Measurements from ENCODE around the gene TMEM178B. TPM values are rescaled to one million over a fixed set of nuclear protein-coding genes. Genes with fewer than 3 reads are reported as not detected.

Gene TMEM178B
- total RNA-seq, 4 donors from 2014 or later: 0.15 to 1.2 (median 0.58) TPM

- no peak for DNase-seq (ENCODE audit: low spot score in 2 of 2)
- TF ChIP-seq CTCF (IDR thresholded peaks at IDR 0.05): no peak
- TF ChIP-seq POLR2A (IDR thresholded peaks at IDR 0.05): no peak
- 84 to 95% methylated on average over 1 of the region's 1 CpG for WGBS, 2 donors
- intact Hi-C loops (cut with DNase I; ENCODE audit: low total_unique reads): no loop called here
- H3K4me3 ChIP-seq (ENCODE audit: low read depth, poor library complexity, severe bottlenecking): no peak overlapping the region
Observed at GRCh38 chr7:141386881-141387280, 313.0 kb downstream of the TMEM178B start.

GRCh38 chr7:141387521-141388217 lies 313.8 kb downstream of the TMEM178B start:
- TF ChIP-seq POLR2A (IDR thresholded peaks at IDR 0.05) (no peak), CTCF (IDR thresholded peaks at IDR 0.05) (no peak)
- DNase-seq (ENCODE audit: low spot score in 2 of 2): no peak
- no peak overlapping the region for H3K4me3 ChIP-seq (ENCODE audit: low read depth, poor library complexity, severe bottlenecking)
- intact Hi-C loops (cut with DNase I; ENCODE audit: low total_unique reads): no loop called here
- 75 to 83% methylated on average over 14 of the region's 14 CpGs for WGBS, 2 donors

- intact Hi-C loops (cut with DNase I; ENCODE audit: low total_unique reads): no loop called here
- 60 to 67% methylated on average over 6 of the region's 6 CpGs for WGBS, 2 donors
- no peak for DNase-seq (ENCODE audit: low spot score in 2 of 2)
Observed at GRCh38 chr7:141389140-141389796, 315.4 kb downstream of the TMEM178B start.

GRCh38 chr7:141390339-141390738 lies 316.5 kb downstream of the TMEM178B start:
- intact Hi-C loops (cut with DNase I; ENCODE audit: low total_unique reads): no loop called here
- no peak for TF ChIP-seq POLR2A (IDR thresholded peaks at IDR 0.05)
- no peak for TF ChIP-seq CTCF (IDR thresholded peaks at IDR 0.05)
- no peak overlapping the region for H3K4me3 ChIP-seq (ENCODE audit: low read depth, poor library complexity, severe bottlenecking)
- 83% methylated on average over 6 of the region's 6 CpGs for WGBS, 2 donors
- no peak for DNase-seq (ENCODE audit: low spot score in 2 of 2)

More at GRCh38 chr7:141389140-141389796, 315.4 kb downstream of the TMEM178B start:
- no peak for TF ChIP-seq CTCF (IDR thresholded peaks at IDR 0.05)
- TF ChIP-seq POLR2A (IDR thresholded peaks at IDR 0.05): no peak
- no peak overlapping the region for H3K4me3 ChIP-seq (ENCODE audit: low read depth, poor library complexity, severe bottlenecking)

GRCh38 chr7:141393056-141393455 lies 319.2 kb downstream of the TMEM178B start:
- intact Hi-C loops (cut with DNase I; ENCODE audit: low total_unique reads): no loop called here
- no peak overlapping the region for H3K4me3 ChIP-seq (ENCODE audit: low read depth, poor library complexity, severe bottlenecking)
- no peak for TF ChIP-seq CTCF (IDR thresholded peaks at IDR 0.05)
- TF ChIP-seq POLR2A (IDR thresholded peaks at IDR 0.05): no peak
- 64 to 71% methylated on average over 4 of the region's 4 CpGs for WGBS, 2 donors
- DNase-seq (ENCODE audit: low spot score in 2 of 2): no peak

Data from lower leg skin (tissue), 4 donors.